Suprapubic skin (tissue), 3 donors: Measurements from ENCODE around the gene PHETA1.

Source experiments
- EP300 ChIP-seq: sonication (generic); formaldehyde crosslinking; IDR thresholded peaks from one replicate; pipeline ENCODE4 v1.6.1; 2017; ENCODE audit warnings: antibody characterized with exemption
- POLR2A ChIP-seq, 2 donors: fragments of 450-650 bp; IDR thresholded peaks; one replicate each; pipeline ENCODE4 v1.6.1; 2017; ENCODE audit warnings: antibody characterized with exemption in 2 of 2, mild to moderate bottlenecking in 2 of 2, moderate library complexity in 2 of 2
- TF ChIP-seq, protein P1 (sequence below), 2 donors: fragments of 200-600 bp in 1 of 2; fragments of 450-650 bp in 1 of 2; sonication (generic) in 1 of 2; IDR thresholded peaks; one replicate each; pipeline ENCODE4 v1.5.1; 2016 to 2019; ENCODE audit warnings: antibody characterized with exemption in 2 of 2, mild to moderate bottlenecking in 1 of 2, moderate library complexity in 1 of 2

DNA sequence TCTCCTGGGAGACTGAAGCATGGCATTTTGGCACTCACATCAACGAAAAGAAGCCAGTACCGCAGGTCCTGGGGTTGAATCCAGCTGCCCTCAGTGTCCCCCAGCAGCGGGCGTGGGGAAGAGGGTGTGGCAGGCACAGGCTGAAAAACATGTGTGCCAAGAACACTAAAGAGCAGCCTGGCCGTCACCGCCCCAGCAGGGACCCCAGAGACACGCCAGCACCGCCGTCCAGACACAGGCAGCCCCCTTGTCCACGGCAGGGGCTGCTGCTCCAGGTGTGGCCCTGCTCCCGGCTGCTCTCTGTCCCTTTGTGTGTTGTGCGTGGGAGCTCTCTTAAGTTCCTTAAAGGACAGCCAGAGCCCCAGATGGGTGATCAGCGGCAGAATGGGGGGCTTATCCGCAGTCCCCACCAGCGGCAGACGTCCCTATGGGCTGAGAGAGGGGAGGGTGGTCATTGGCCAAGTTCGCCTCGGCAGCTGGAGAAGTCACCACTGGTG, 556 bp downstream of the PHETA1 start:
- no peak for TF ChIP-seq POLR2A (IDR thresholded peaks at IDR 0.05)
- TF ChIP-seq, protein P1, sequence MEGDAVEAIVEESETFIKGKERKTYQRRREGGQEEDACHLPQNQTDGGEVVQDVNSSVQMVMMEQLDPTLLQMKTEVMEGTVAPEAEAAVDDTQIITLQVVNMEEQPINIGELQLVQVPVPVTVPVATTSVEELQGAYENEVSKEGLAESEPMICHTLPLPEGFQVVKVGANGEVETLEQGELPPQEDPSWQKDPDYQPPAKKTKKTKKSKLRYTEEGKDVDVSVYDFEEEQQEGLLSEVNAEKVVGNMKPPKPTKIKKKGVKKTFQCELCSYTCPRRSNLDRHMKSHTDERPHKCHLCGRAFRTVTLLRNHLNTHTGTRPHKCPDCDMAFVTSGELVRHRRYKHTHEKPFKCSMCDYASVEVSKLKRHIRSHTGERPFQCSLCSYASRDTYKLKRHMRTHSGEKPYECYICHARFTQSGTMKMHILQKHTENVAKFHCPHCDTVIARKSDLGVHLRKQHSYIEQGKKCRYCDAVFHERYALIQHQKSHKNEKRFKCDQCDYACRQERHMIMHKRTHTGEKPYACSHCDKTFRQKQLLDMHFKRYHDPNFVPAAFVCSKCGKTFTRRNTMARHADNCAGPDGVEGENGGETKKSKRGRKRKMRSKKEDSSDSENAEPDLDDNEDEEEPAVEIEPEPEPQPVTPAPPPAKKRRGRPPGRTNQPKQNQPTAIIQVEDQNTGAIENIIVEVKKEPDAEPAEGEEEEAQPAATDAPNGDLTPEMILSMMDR (IDR thresholded peaks at IDR 0.05), result no peak
- TF ChIP-seq EP300, result no peak
